HepG2 (cell line): Measurements from ENCODE around the gene MAP4K3. TPM values are rescaled to one million over a fixed set of nuclear protein-coding genes. Genes with fewer than 3 reads are reported as not detected.

Experiments
- ATAC-seq: fragments of 200-7000 bp; cut with Tn5 transposase; 3 replicates; pipeline ENCODE4 v1.9.1; 2020; ENCODE audit warnings: mild to moderate bottlenecking, moderate library complexity
- BruUV-seq: library from RNA; stranded (reverse); fragments of 400-500 nt; replicated peaks from 2 replicates; lab custom pipeline; 2021; lab: Mats Ljungman, UMichigan
- CTCF ChIA-PET: fragments of 300-600 bp; formaldehyde crosslinking; extraction: SDS; loops from one replicate; lab custom pipeline; 2021; ENCODE audit warnings: low total read pairs, inconsistent platforms, low intra/inter-chr PET ratio; lab: Yijun Ruan, JAX
- POLR2A ChIA-PET: fragments of 350-600 bp; sonication (Branson Sonifier 250); formaldehyde crosslinking; loops from one replicate; lab custom pipeline; 2020; ENCODE audit warnings: antibody characterized with exemption, inconsistent platforms; lab: Yijun Ruan, JAX
- DNase-seq: peaks from one replicate; pipeline ENCODE4 v3.0.0-alpha.2; 2015; ENCODE audit warnings: low spot score
- FAIRE-seq: peaks from 3 replicates; lab custom pipeline; 2011; peaks lifted over from hg19 to GRCh38; lab: Jason Lieb, UNC
- H2AFZ ChIP-seq: one replicate; pipeline ENCODE4 v1.6.1; 2011; ENCODE audit warnings: low read length, inconsistent platforms
- H3K27ac ChIP-seq: fragments of 300-600 bp; 3 replicates; pipeline ENCODE4 v1.8.0; 2011; ENCODE audit warnings: mixed run types, mild to moderate bottlenecking, mixed read lengths, low read length, inconsistent platforms; ENCODE audit not compliant: insufficient read depth; ENCODE audit errors: extremely low read length
- H3K27me3 ChIP-seq, 2 experiments: fragments of 200-600 bp in 1 of 2; 2 replicates in 1 of 2; 3 replicates in 1 of 2; pipeline versions ENCODE4 v1.6.0 to v1.8.0; 2011; ENCODE audit warnings: low read length in 2 of 2, mild to moderate bottlenecking in 2 of 2, moderate library complexity in 2 of 2, inconsistent platforms in 1 of 2; ENCODE audit not compliant: insufficient read depth in 2 of 2, control insufficient read depth in 1 of 2
- H3K36me3 ChIP-seq, 2 experiments: fragments of 200-600 bp in 1 of 2; replicated peaks in 1 of 2; 2 replicates in 1 of 2; 3 replicates in 1 of 2; pipeline versions ENCODE4 v1.5.1 to v1.8.0; 2011; ENCODE audit warnings: low read length in 2 of 2, inconsistent platforms in 1 of 2; ENCODE audit not compliant: insufficient read depth in 2 of 2, control insufficient read depth in 1 of 2
- H3K4me1 ChIP-seq: 2 replicates; pipeline ENCODE4 v1.5.1; 2012; ENCODE audit warnings: low read length, inconsistent platforms; ENCODE audit not compliant: insufficient read depth
- H3K4me2 ChIP-seq: 2 replicates; pipeline ENCODE4 v1.6.0; 2011; ENCODE audit warnings: low read depth, low read length, inconsistent platforms
- H3K4me3 ChIP-seq, 3 experiments: fragments of 200-600 bp in 1 of 3; sonication (generic), shearing (Covaris generic) in 1 of 3; replicated peaks in 1 of 3; 2 replicates each; pipeline ENCODE4 v1.5.1; 2011 to 2016; ENCODE audit warnings: low read length in 3 of 3, inconsistent platforms in 2 of 3, low read depth in 2 of 3, mild to moderate bottlenecking in 2 of 3, control low read depth in 1 of 3, mixed read lengths in 1 of 3; ENCODE audit not compliant: insufficient read depth in 1 of 3
- H3K79me2 ChIP-seq: one replicate; pipeline ENCODE4 v1.6.1; 2011; ENCODE audit warnings: low read length, inconsistent platforms; ENCODE audit not compliant: insufficient read depth
- H3K9ac ChIP-seq: 2 replicates; pipeline ENCODE4 v1.6.0; 2011; ENCODE audit warnings: mild to moderate bottlenecking, low read depth, low read length, inconsistent platforms; ENCODE audit not compliant: insufficient read depth
- H3K9me3 ChIP-seq: 2 replicates; pipeline ENCODE4 v1.5.1; 2012; ENCODE audit warnings: mild to moderate bottlenecking, low read length
- H4K20me1 ChIP-seq: 2 replicates; pipeline ENCODE4 v1.6.0; 2011; ENCODE audit warnings: inconsistent platforms, mild to moderate bottlenecking, low read length, moderate library complexity; ENCODE audit not compliant: insufficient read depth
- PHB2 ChIP-seq: fragments of 450-650 bp; IDR thresholded peaks from 2 replicates; pipeline ENCODE4 v1.6.1; 2018; ENCODE audit not compliant: partially characterized antibody
- ZMYM3 ChIP-seq: sonication (generic); formaldehyde crosslinking; IDR thresholded peaks from 2 replicates; pipeline ENCODE4 v1.5.1; 2020; ENCODE audit warnings: mild to moderate bottlenecking, missing genetic modification reagents
- ZNF142 ChIP-seq: sonication (generic); formaldehyde crosslinking; IDR thresholded peaks from 2 replicates; pipeline ENCODE4 v1.4.0; 2020; ENCODE audit warnings: missing genetic modification reagents
- ZNF160 ChIP-seq: sonication (generic); formaldehyde crosslinking; IDR thresholded peaks from 2 replicates; pipeline ENCODE4 v1.8.0; 2022; ENCODE audit warnings: mild to moderate bottlenecking, inconsistent platforms, missing genetic modification reagents
- ZNF33B ChIP-seq: sonication (generic); formaldehyde crosslinking; IDR thresholded peaks from 2 replicates; pipeline ENCODE4 v1.5.1; 2020; ENCODE audit warnings: mild to moderate bottlenecking, missing genetic modification reagents
- ZXDC ChIP-seq: sonication (generic); formaldehyde crosslinking; IDR thresholded peaks from 2 replicates; pipeline ENCODE4 v1.5.0; 2020; ENCODE audit warnings: mild to moderate bottlenecking, missing genetic modification reagents
- WGBS: methylation state at CpG from one replicate; pipeline ENCODE4 v1.1.6; 2017; ENCODE audit warnings: low lambda C conversion rate; 5-methylcytosine and 5-hydroxymethylcytosine counted together
- in situ Hi-C: cut with HindIII; loops from 2 replicates; pipeline ENCODE4 v1.10.0; 2017; ENCODE audit warnings: low pct_unique_long_range_greater_than_20kb; ENCODE audit not compliant: extremely low pct_ligation_motif_present
- intact Hi-C: fragments of 100-400 bp; cut with micrococcal nuclease; formaldehyde crosslinking; loops from one replicate; pipeline ENCODE4 v1.10.0; 2022; ENCODE audit not compliant: unreplicated experiment
- polyA plus RNA-seq, 8 experiments: library from polyadenylated mRNA; depleted of rRNA in 3 of 8; stranded (reverse) in 7 of 8; unstranded in 1 of 8; fragments of >200 nt; fragmentation: Illumina TruSeq in 4 of 8; extraction: Trizol in 4 of 8; gene quantifications; 2 replicates each; pipeline versions ENCODE4 v1.2.1 to v1.2.3, GENCODE V29; 2011 to 2016; ENCODE audit warnings: low read depth in 4 of 8, missing spikeins in 1 of 8, mixed read lengths in 1 of 8; ENCODE audit not compliant: insufficient read depth in 1 of 8
- total RNA-seq, 5 experiments: library from RNA; depleted of rRNA; stranded (reverse); fragments of >200 nt; fragmentation: Illumina TruSeq; extraction: Trizol; gene quantifications; 2 replicates each; pipeline ENCODE4 v1.2.3, GENCODE V29; 2016; ENCODE audit warnings: low read depth in 1 of 5
- TF ChIP-seq, protein P1 (sequence below): IDR thresholded peaks from 2 replicates; pipeline ENCODE4 v1.6.1; 2016

The MAP4K3 gene
- total and polyA plus RNA-seq, 2 of the 13 experiments (the other 11 are each of a cell fraction or from before 2014, with no cell fraction given), result 45.9 to 53.2 TPM

GRCh38 chr2:39311469-39311868 lies 125.6 kb downstream of the MAP4K3 start:
- in situ Hi-C loops, result no loop called here
- no peak for TF ChIP-seq ZXDC
- TF ChIP-seq, all 625 proteins: peak for 0
- 100% methylated on average over 2 of the region's 2 CpGs for WGBS
- Histone ChIP-seq H3K9ac (no peak overlapping the region), H4K20me1 (no peaks in the 10 kb centered on the region), H3K9me3 (no peaks in the 10 kb centered on the region), H3K4me1 (no peaks in the 10 kb centered on the region), H3K79me2 (no peaks in the 10 kb centered on the region), H3K27me3 (no peaks in the 10 kb centered on the region), H3K36me3 (peaks cover 15 to 47% of the 10 kb centered on the region in 2 experiments), H2AFZ (no peak overlapping the region), H3K4me2 (no peak overlapping the region), H3K27ac (no peak overlapping the region), H3K4me3 (no peak overlapping the region)
- no TSS peak for BruUV-seq
- no peak for DNase-seq
- no peak for FAIRE-seq
- intact Hi-C loops, result no loop called here
- peak; percentile 19; the same call in 1 of the 3 replicates for ATAC-seq
- ChIA-PET POLR2A (no interaction called here), CTCF (no interaction called here)

DNA sequence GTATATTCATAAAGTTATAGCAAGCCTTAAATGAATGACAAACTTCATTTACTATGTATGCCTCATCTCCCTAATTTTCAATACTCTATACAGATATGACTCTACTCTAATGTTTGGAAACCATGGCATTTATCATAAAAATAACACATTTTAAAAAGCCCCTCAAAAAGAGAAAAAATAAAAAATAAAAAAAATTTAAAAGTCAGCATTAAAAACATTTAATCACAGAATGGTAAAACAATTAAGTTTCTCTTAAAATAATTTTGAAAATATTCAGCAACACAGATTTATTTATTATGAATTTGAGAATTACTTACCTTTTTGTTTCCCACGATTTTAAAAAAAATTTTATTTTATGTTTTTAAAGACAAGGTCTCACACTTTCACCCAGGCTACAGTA lies 128.3 kb downstream of the MAP4K3 start:
- DNase-seq (no peak), ATAC-seq (no peak), FAIRE-seq (no peak)
- no peaks in the 10 kb centered on the region for H3K79me2 ChIP-seq
- intact Hi-C loops, result no loop called here
- H3K4me3 ChIP-seq, result no peak overlapping the region
- peaks cover 10 to 46% of the 10 kb centered on the region in 2 experiments for H3K36me3 ChIP-seq
- in situ Hi-C loops, result no loop called here
- no TSS peak for BruUV-seq
- no peak overlapping the region for H2AFZ ChIP-seq
- no peaks in the 10 kb centered on the region for H4K20me1 ChIP-seq
- 86% methylated on average over 1 of the region's 1 CpG for WGBS
- no peaks in the 10 kb centered on the region for H3K4me1 ChIP-seq
- no peak overlapping the region for H3K4me2 ChIP-seq
- H3K9ac ChIP-seq, result no peak overlapping the region
- no peak overlapping the region for H3K27ac ChIP-seq
- CTCF ChIA-PET, result no interaction called here
- no peaks in the 10 kb centered on the region for H3K27me3 ChIP-seq
- H3K9me3 ChIP-seq, result no peaks in the 10 kb centered on the region
- POLR2A ChIA-PET, result no interaction called here
- TF ChIP-seq ZNF33B (CRISPR knock-in tag), result no peak
- TF ChIP-seq PHB2, result no peak
- no peak for TF ChIP-seq ZMYM3 (CRISPR knock-in tag)
- TF ChIP-seq, protein P1, sequence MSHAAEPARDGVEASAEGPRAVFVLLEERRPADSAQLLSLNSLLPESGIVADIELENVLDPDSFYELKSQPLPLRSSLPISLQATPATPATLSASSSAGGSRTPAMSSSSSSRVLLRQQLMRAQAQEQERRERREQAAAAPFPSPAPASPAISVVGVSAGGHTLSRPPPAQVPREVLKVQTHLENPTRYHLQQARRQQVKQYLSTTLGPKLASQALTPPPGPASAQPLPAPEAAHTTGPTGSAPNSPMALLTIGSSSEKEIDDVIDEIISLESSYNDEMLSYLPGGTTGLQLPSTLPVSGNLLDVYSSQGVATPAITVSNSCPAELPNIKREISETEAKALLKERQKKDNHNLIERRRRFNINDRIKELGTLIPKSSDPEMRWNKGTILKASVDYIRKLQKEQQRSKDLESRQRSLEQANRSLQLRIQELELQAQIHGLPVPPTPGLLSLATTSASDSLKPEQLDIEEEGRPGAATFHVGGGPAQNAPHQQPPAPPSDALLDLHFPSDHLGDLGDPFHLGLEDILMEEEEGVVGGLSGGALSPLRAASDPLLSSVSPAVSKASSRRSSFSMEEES (CRISPR knock-in tag), result no peak
- no peak for TF ChIP-seq ZNF160 (CRISPR knock-in tag)
- no peak for TF ChIP-seq ZNF142
